T-helper 1 cell (primary cell): ENCODE data around the gene PPP1R1B.

ENCODE experiments used
- DNase-seq, 5 donors: peaks; one replicate each; pipeline ENCODE4 v3.0.0-alpha.2; 2012 to 2020

PPP1R1B gene

DNA sequence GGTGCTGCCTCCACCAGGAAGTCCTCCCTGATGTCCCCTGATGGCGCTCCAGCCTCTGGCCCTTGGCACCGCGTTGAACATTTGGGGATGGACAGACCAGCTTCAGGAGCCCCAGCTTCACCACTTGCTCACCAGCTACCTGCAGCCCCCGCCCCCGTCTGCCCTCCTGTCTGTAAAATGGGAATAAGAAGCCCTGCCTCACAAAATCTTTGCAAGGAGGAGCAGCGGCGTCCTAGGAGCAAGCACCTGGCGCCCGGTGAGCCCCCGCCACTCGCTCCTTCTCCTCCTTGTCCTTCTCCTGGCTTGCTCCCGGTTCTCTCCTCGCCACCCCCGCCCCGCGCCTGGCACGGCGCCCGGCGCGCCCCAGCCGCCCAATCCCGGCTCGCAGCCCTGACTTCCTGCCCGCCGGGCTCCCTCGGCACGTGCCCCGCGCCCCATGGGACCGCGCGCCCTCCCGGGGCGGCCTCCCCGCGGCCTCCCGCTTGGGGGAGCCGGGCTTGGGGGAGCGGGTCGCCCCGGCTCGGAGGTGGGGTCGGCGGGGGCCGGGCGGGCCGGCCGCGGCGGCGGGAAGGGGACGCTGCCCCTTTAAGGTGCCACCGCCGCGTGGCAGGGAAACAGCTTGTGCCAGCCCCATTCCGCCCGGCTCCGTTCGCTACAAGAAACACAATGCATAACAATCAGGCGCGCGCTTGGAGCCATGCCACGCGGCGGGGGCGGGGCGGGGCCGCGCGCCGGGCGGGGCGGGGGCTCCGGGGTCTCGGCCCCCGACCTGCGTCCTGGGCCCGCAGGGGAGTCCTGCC is 9.1 kb upstream of the PPP1R1B start:
- DNase-seq: peak in 4 of 5 donors; percentile 20 to 52 (median 36)

DNA sequence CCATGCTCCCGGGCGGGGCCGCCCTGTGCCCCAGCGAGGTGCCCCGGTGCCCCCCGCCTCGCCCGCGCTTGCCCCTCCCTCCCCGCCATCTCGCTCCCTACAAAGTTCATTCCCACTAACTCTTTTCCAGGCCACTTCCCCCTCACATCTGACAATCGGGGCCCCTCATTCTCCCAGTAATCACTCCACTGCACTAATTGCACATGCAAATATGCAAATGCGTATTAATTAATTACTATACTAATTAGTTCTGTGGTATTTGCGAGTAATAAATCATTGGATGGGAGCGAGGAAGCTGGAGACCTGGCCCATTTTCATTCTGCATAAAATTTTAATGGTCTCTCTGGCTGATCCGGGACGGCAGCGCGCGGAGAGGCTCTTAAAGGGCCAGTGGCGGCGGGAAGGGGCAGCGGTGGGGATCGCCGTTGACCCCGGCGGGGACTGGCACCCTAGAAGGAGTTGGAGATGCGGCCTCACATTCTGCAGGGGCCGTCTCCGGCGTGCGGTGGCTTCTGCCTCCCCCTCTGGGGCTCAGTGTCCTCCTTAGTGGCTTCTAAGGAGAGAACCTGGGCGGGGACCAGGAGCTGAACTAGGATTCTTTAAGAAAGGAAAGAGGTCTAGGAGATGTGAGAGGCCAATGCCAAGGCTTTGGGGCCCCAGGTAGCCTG is 8.4 kb upstream of the PPP1R1B start:
- DNase-seq: no peak

DNA sequence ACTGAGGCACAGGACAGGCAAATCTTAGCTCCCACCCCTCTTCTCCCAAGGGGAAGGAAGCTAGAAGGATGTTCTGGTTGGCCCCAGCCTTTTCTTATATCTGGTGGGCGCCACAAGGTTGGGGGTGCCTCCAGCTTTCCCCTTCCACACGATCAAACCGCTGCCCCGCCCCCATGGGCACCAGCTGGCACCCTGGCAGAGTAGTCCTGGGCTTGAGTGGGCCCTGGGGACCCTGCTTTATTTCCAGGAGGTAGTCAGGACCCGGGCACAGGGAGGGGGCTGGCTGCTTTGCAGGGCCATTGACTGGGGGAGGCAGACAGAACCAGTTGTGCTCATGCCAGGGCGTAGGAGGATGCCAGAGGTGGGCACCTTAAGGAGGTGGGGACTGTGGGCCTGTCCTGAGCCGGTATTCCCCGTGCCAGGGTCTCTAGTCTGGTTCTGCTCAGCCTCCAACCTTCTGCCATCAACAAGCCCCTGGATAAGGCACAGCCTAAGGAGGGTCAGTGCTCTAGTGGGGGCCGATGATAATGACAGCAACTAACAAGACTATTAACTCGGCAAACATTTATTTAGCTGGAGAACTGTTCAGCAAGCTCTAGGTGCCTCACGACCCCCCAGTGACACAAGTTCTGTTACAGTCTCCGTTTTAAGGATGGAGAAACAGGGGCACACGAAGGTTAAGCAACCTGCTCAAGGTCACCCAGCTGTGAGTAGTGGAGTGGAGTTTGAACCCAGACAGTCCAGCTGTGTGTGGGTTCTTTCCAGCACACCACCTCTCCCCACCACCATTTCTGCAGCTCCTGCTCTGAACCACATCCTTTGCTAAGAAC is 7.6 kb upstream of the PPP1R1B start:
- no peak for DNase-seq

DNA sequence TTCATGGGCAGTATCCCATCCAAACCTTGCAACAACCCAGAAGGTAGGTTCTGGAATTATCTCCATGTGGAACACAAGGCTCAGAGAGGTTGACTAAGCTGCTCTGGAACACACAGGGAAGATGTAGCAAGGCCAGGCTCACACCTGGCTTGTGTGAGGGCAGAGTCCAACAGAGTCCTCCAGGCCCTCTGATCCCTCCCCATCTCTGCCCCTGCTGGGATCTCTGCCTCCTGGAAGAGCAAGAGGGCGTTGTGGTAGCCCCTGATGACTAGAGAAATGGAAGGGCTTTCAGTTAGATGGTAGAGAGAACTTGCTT is 7.0 kb upstream of the PPP1R1B start:
- DNase-seq: no peak

DNA sequence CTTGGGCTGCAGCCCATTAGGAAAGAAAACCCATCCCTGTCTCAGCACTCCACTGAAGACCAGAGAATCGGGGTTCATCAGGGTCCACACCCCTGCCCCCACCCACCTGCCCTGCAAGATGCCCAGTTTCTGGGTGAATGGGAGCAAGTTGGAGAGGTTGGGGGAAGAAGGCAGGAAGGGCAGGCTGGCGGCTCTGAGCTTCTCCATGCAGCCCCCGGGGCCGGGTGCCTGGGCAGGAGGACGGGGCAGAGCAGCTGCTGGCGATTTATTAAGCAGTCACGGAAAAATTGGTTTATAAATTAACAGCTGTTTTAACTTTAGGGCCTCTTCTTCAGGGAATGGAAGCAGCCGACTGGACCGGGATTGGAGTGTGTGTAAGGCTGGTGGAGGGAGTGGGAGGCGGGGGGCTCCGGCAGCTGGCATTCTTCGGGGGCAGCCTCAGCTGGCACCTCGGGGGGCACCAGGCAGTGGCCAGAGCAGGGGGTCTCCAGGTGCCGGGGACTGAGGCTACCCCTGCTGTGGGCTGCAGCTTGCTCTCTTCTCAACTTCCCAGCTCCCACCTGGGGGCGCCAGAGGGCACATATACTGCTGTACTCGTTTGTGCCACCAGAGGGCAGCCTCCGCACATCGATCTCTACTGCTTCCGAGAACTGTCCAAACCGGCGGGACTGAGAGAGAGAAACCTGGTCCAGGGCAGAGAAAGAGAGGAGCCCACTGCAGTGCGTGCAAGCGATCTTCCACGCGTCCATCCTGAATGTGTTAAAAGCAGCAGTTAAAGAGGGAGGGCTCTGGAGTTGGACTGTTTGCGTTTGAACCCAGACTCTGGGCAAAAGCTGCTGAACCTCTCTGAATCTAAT is 5.0 kb upstream of the PPP1R1B start:
- peak; percentile 61 to 87 (median 77) for DNase-seq

DNA sequence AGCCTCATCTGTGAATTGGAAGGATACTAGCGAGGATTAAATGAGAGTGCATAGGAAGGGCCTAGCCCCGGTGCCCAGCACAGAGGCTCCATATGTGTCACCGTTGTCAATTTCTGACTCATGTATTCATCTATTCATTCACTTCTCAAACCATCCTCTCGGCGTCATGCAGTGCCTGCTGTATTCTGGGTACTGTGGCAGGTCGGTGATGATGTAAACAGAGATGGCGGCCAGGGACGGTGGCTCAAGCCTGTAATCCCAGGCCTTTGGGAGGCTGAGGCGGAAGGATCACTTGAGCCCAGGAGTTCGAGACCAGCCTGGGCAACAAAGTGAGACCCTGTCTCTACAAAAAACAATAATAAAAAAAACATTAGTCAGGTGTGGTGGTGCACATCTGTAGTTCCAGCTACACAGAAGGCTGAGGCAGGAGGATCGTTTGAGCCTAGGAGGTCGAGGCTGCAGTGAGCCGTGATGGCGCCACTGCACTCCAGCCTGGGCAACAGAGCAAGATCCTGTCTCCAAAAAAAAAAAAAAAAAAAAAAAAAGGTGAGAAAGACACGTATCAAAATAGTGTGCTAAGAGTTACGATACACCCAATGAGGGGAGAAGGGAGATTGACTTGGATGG is 4.3 kb upstream of the PPP1R1B start:
- DNase-seq: peak in 1 of 5 donors; percentile 78

DNA sequence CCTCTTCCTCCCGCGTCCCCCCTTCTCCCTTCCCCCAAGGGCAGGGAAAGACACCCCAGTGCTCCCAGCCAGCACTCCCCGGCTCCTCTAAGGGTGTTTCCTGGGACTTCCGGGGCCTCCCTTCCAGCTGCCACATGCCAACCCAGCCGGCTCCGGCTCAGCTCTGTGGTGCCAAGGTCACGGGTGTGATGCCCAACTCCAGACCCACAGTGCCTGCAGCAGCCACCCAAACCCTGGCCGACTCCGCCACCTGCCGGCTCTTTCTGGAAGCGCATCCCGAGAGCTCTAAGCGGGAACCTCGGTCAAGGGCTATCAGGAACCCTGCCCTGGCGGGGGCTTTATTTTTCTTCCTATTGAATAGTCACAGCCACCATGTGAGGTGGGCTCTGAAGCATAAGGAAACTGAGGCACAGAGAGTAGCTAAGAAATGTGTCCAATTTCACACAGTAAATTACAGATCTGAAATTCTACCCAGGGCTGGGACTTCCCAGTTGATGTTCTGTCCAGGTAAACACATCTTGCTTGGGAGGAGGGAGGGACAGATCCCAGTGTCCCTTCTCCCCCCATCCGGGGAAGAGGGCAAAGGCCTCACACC is 3.3 kb upstream of the PPP1R1B start:
- peak; percentile 64 to 82 (median 80) for DNase-seq

DNA sequence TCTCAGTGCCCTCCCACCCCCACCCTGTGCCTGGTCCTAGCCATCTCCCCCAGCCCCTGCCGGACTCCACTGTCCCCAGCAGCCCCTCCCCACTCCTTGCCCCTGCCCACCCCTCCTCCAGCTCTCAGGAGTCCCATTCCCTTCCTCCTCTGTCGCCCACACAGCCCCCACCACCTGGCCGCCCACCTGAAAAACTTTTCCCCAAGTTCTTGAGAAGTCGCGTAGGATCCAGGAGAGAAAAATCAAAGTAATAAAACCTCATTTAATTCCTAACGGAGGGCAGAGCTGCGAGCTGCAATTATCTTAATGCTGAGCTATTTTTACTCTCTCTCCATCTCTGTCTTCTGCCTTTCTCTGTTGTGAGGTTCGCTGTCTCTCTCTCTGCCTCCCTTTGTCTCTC is 2.4 kb upstream of the PPP1R1B start:
- DNase-seq: no peak

DNA sequence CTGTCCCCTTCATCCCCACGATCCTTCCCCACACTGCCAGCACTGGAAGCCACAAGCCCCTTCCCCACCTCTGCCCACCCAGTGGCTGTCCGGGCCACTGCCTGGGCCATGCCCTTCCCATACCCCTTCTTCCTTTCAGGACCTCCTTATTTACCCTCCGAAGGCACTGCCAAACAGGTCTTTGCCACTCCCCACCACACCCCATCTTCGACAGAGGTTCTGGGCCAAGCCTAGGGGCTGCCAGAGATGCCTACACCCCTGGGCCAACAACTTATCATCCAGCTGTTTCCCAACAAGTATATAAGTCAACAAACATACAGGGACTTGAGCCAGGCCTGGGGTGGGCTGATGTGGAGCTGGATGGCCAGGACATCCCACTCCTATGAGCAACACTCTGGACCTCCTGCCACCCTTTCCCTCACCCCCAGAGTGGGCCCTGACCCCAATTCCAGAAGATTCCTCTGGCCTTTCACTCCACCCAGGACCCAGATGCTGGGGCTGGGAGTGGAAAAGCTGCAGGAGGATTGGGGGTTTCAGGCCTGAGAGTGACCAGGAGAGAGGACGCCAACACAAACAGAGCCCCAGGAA is 1.5 kb upstream of the PPP1R1B start:
- DNase-seq: no peak

DNA sequence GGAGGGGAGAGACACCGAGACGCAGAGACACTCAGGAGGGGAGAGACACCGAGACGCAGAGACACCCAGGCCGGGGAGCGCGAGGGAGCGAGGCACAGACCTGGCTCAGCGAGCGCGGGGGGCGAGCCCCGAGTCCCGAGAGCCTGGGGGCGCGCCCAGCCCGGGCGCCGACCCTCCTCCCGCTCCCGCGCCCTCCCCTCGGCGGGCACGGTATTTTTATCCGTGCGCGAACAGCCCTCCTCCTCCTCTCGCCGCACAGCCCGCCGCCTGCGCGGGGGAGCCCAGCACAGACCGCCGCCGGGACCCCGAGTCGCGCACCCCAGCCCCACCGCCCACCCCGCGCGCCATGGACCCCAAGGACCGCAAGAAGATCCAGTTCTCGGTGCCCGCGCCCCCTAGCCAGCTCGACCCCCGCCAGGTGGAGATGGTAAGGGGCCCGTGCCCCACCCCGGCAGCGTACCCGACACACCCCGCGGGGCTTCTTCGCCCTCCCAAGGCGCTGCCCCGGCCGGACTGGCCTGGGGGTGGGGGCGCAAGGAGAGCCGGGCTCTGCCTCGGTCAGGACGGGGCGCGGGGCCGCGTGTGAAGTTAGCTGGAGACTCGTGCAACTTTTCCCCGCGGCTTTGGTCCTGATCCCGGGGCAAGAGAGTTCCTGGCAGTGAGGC is 427 bp downstream of the PPP1R1B start:
- DNase-seq: no peak

DNA sequence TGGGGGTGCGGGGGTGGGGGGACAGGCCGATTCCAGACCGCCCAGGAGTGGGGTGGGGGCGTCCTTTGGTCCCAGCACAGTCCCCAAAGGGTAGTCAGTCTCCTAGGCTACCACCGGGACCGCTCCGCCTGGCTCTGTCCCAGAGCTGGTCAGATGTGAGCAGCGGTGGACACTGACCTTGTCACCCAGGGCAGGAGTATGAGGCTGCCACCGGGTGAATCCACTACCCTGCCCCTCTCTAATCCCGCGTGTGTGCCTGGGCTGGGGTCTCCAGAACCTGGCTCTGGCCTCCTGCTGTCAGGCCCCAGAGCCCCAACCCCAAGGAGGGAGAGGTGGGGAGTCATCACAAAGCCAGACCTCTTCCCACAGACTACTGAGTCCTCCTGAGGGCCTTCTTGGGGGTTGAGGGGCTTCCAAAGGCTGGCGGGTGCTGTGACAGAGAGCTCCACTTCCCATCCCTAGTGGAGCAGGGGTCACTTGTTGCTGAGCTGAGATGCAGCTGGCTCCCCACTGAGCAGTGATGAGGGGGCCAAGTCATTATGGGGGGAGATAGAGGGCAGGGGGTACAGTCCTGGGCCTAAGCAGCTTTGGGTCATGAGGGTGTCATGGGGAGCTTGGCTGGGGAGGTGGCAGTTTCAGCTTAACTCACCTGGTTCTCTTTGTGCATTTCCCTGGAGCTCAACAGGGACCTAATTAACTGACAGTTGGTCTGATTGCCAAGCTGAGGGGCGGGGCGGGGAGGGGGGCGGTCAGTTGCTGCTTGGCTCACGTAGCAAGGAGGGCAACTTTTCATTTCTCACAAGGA is 1.2 kb downstream of the PPP1R1B start:
- no peak for DNase-seq

DNA sequence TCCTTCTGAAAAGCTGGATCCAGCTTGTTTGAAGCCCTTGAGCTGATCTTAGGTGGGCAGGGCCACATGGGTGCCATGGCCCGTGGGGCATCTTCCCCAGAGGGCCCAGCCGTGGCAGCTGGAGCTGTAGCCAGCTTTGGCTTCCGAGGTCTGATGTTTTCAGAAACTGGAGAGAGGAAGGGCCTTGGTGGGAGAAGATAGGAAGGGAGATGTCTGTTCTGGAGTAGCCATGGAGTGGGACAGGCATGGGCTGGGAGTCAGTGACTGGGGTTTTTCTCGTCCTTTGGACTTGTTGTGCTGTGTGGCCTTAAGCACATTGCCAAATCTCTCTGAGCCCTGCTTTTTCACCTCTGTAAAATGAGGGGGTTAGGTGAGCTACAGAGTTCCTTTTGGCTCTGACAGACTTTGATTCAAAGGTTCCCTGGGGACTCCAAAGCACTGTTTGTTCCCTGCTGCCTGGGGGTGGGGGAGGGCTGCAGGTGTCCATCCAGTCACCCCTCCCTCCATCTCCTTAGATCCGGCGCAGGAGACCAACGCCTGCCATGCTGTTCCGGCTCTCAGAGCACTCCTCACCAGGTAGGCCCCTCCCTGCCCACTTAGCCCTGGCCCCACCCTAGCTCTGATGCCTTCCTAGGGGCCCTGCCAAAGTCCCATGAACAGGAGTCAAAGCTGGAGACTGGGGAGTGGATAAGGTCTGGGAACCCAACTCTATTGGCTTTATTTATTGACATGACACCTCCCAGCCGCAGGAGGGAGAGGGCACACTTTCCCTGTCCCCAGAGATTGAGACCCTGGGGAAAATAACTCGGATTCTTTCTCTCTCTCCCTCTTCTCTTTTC is 2.1 kb downstream of the PPP1R1B start:
- no peak for DNase-seq

DNA sequence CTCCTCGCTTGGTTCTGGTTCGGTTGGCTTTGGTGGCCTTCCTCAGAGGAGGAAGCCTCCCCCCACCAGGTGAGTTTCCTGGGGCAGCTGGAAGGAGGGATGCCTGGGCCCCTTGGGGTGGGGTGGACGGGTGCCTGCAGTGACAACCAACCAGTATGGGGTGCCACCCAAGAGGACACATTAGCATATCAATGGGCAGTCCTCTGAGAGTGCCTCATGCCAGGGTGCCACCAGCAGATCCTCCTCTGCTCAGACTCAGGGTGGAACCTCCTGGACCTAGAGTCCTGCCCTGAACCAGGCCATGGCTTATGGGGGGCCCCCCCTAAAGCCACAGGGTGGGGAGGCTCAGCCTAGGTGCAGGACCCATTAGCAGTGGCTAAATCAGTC is 2.7 kb downstream of the PPP1R1B start:
- no peak for DNase-seq

DNA sequence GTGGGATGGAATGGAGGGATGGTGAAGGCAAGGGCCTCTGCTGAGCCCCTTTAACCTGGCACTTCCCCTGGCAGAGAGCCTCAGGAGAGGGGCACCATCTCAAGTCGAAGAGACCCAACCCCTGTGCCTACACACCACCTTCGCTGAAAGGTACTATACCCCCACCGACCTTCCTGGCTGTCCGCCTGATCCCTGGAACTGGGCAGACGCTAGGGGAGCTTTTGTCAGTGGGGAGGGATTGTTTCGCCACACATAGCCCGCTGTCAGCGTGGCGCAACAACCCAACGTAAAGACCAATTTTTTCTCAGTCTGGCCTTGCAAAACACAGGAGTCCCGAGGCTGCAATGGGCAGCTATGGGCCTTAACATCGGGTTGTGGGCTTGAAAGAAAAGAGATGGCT is 3.1 kb downstream of the PPP1R1B start:
- DNase-seq: no peak

DNA sequence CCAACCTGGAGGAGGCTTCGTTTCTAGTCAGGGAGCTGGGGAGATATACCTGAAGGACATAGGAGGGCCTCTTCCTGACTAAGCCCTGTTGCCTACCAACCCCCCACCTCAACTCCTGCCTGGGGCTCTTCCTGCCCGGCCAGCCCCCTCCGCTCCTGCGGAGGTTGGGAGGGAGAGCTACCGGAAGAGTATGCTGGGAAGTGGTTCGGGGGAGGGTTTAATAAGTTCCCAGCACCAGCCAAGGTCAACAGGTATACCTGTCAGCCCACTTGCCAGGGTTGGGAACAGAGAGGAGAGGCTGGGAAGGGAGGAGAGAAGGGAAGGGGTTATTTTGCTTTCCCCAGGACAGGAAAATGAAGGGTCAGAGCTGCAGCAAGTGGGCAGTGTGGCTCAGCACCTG is 4.7 kb downstream of the PPP1R1B start:
- DNase-seq: no peak

DNA sequence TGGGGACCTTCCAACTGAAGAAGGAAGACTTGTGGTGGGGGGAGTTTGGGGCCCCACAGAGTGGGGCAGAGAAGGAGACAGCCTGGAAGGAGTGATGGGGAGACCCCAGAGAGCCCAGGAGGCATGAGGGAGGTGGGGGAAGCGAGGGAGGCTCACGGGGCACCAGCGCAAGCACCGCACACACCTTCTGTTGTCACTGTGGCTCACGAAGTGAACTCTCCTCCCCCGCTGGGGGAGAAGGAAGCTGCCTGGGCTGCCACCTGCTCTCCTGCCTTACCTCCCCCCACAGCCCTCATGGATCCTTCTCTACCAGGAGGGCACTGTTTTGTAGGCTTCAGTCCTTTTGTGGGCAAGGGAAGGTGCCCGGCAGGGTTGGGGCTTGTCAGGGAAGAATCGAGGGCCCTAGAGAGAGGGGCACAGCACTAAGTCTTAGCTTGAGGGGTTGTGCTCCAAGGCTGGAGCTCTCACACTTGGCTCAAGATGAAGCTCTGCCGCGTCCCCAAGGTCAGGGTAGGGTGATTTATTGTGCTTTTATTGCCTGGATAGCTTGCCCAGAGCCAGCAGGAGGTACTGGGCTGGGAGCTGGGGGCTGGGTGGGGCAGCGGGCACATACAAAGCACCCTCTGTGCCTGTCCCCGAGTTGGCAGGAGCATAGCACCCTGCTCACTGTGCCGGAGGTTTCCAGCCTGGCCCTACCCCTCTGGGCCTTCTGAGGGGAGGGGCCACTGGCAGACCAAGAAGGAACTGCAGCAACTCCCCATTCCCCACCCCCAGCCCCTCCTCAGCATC is 5.6 kb downstream of the PPP1R1B start:
- no peak for DNase-seq

DNA sequence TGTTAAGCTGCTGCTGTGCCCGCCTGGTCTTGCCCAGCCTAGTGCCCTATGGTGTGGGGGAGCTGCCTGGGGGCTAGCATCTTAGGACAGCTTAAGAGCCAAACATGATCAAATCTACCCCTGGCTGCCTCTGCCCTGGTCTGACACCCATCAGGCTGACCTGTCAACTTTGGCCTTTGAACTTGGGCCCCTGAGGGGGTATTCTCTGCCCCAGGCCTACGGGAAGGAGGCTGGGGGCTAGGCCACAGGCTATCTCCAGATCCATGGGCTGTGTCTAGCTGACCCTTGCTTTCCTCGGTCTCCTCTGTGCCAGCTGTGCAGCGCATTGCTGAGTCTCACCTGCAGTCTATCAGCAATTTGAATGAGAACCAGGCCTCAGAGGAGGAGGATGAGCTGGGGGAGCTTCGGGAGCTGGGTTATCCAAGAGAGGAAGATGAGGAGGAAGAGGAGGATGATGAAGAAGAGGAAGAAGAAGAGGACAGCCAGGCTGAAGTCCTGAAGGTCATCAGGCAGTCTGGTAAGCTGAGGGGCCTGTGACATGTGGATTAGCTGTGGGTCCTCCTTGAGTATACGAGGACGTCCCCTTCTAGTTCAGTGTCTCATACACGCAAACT is 6.9 kb downstream of the PPP1R1B start:
- no peak for DNase-seq
